ENCODE measurements around the gene TMEM220.

GRCh38 chr17:10713318-10713717 is 16.5 kb downstream of the TMEM220 start:
- no peak for TF ChIP-seq CTCF (IDR thresholded peaks at IDR 0.05)
- TF ChIP-seq EZH2phosphoT487 (IDR thresholded peaks at IDR 0.05): no peak
